Measurements from ENCODE around the gene TYMP.

TYMP gene

GRCh38 chr22:50483556-50483955 lies 46.3 kb downstream of the TYMP start:
- no peak for DNase-seq (ENCODE audit: low spot score)

GRCh38 chr22:50483106-50483505 lies 46.7 kb downstream of the TYMP start:
- no peak for DNase-seq (ENCODE audit: low spot score)

- no peak for DNase-seq (ENCODE audit: low spot score)
These were observed 47.4 kb downstream of the TYMP start for GRCh38 chr22:50482107-50483074.

- DNase-seq (ENCODE audit: low spot score) = peak; percentile 98
These were observed 48.2 kb downstream of the TYMP start, which contains the start of gene ADM2 for GRCh38 chr22:50481440-50482106. ADM2 (plus strand) TSS chr22:50481543; CDS start chr22:50481848, 305 bp downstream.

GRCh38 chr22:50481045-50481439 lies 48.8 kb downstream of the TYMP start:
- no peak for DNase-seq (ENCODE audit: low spot score)

GRCh38 chr22:50479721-50480120 lies 50.1 kb downstream of the TYMP start:
- DNase-seq (ENCODE audit: low spot score) = no peak

- DNase-seq (ENCODE audit: low spot score) = no peak
These were observed 51.9 kb downstream of the TYMP start for GRCh38 chr22:50477923-50478322.

GRCh38 chr22:50476868-50477267 lies 52.9 kb downstream of the TYMP start:
- DNase-seq (ENCODE audit: low spot score) = no peak
